NCI-H524 (cell line): ENCODE data around the gene OGFOD3.

Experiments used
- DNase-seq, 2 experiments: peaks; one replicate each; lab custom pipeline; 2025; lab: John Stamatoyannopoulos, UW

OGFOD3 gene

GRCh38 chr17:82405051-82405450 lies 13.3 kb downstream of the OGFOD3 start:
- no peak for DNase-seq

DNA sequence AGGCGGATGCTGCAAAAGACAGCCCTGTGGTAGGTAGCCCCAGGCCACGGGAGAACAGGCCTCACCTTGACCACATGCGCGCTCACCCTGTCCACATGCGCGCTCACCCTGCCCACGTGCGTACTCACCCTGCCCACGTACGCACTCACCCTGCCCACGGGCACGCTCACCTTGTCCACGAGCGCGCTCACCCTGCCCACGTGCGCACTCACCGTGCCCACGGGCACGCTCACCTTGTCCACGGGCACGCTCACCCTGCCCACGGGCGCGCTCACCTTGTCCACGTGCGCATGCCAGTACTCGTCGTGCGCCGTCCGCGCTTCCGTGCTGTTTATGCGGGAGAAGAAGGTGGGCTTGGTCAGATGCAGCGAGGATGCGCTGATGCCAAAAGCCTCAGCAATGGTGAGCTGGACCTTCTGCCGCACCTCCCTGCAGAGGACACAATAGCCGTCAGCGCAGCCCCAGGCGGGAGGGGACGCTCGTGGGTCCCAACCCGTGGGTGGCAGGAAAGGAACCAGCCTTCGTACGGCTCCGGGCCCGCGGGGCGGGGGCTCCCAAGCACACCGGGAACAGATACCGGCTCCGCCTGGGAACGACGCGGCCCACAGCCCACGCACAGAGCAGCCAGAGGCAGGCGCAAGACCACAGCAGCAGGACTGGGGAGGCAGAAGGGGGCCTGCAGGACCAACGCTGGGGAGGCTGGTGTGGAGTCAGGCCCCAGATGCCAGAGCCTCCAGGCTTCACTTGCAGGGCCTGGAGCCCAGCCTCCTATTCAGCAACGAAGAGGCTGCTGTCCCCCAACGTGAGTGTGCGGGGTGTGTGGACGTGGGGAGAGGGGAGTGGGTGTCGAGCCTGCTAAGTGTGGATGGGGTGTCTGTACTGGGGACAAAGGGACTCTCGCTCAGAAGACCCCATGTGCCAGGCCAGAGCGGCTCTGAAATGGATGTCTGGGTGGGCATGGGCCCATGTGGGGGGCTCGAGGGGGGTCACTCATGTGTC lies 14.4 kb downstream of the OGFOD3 start:
- no peak for DNase-seq

DNA sequence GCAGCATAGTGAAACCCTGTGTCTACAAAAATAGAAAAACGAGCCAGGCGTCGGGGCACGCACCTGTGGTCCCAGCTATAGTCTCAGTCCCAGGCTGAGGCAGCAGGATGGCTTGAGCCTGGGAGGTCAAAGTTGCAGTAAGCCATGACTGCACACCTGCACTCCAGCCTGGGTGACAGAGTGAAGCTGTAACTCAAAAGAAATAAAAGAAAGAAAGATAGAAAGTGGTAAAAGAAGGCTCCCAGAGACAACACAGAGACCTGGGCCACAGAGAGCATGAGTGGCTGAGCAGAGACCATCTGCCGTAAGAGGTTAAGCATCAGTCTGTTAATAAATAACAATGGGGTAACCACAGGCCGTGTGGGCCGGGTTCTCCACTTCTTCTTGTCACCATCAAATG lies 15.5 kb downstream of the OGFOD3 start:
- DNase-seq = no peak

DNA sequence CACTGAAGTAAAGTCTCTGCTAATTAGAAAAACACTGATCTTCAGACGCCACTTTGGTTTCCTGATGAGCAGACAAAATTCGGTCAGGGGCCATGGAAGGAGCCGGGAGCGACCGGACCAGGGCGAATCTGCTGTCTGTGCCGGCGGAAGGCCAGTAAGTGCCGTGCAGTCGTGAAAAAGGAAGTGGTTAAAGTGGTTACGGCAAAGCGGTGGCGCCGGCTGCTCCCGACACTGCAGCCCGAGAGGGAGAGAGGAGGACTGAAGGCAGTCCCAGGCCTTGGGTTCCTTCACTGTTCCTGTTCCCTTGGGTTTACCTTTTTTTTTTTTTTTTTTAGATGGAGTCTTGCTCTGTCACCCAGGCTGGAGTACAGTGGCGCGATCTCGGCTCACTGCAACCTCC lies 17.6 kb downstream of the OGFOD3 start:
- no peak for DNase-seq

DNA sequence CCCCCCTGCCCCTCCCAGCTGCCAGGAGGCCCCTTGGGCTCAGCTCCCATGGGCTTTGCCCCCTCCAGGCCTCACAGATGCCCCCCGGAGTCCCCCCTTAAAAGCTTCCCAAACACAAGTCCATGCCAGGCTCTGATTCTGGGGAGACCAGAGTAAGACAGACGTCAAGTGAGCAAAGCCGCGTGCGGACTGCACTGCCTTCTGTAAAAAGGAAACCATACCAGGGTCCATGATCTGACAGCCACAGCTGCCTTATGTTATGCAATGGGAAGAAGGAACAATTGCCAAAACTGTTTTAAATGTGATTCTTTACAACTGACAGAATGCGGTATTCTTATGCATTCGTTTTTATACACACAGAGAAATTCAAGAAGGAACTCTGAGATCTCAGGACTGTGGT lies 18.2 kb downstream of the OGFOD3 start:
- peak in 1 of 2 experiments; percentile 8 for DNase-seq

- DNase-seq = peak in 1 of 2 experiments; percentile 43
These were observed 18.7 kb downstream of the OGFOD3 start for GRCh38 chr17:82399601-82400101.

DNA sequence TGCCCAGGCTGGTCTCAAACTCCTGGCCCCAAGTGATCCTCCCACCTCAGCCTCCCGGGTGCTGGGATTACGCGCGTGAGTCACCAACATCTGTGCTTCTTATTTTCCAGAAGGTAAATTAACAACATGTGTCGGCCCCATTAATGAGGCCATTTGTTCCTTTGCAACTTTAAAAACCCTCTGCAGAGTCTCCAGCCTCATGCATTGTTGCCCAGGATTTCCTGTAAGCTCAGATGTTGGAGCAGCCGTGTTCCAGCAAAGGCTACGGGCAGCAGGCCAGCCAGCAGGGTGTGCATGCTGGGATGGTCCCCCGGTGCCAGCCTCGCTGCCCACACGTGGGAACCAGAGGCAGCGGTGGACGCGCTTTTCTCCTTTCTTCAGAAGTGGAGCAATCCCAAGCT lies 19.3 kb downstream of the OGFOD3 start:
- peak; percentile 37 to 73 for DNase-seq

- no peak for DNase-seq
These were observed 20.7 kb downstream of the OGFOD3 start for GRCh38 chr17:82397449-82398335.

- no peak for DNase-seq
These were observed 21.6 kb downstream of the OGFOD3 start for GRCh38 chr17:82396601-82397435.

- DNase-seq = no peak
These were observed 24.1 kb downstream of the OGFOD3 start for GRCh38 chr17:82394278-82394677.

- no peak for DNase-seq
These were observed 25.4 kb downstream of the OGFOD3 start for GRCh38 chr17:82392941-82393340.

DNA sequence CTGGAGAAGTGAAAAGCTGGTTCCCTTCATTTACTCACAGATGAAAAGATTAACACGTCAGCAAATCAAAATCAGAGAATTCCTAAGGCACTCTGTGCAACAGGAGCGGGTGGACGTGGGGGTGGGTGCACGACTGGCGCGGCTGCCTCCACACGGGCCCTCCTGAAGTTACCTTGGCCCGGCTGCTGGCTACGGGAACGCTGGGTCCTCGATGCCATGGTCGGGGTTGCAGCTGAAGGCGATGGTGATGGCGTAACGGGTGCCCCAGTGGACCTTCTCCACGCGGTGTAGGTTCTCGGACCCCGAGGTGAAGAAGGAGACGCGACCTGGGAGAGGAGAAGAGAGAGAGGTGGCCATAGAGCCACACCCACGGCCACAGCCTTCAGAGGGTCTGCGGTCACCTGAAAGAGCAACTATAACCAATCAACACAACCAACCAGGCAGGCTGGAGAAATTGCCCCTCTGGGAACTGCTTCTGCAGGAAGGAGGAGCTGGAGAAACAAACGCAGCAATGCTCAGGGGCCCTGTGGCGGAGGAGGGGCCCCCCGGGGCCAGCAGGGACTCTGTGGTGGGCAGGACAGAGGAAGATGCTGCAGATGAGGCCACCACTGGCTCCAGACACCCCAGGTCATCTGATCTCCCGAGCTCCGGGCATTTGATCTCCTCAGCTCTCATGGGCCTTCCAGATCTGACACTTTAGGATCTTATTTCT lies 26.0 kb downstream of the OGFOD3 start:
- no peak for DNase-seq

DNA sequence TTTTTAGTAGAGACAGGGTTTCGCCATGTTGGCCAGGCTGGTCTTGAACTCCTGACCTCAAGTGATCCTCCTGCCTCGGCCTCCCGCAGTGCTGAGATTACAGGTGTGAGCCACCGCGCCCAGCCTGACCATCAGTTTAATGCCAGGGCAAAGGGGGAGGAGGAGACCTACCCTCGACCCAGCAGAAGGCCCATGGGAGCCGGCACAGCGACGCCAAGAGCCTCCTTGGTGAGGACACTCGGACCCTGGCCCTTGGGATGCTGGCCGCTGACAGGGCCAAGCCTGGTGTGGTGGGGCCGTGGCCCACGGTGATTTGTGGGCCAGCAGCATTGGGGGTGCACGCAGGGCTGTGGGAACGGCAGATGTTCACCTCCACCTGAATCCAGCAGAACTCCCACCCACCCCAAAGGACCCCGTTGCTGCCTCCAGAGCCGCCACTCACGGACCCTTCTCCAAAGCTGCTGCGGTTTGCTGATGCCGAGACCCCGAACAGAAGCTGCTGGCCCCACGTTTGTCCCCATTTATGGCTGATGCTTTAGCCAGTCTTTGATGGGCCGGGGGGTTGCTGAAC lies 26.8 kb downstream of the OGFOD3 start:
- DNase-seq = no peak

- no peak for DNase-seq
These were observed 27.4 kb downstream of the OGFOD3 start for GRCh38 chr17:82390860-82391435.

- no peak for DNase-seq
These were observed 28.1 kb downstream of the OGFOD3 start for GRCh38 chr17:82390015-82390859.

DNA sequence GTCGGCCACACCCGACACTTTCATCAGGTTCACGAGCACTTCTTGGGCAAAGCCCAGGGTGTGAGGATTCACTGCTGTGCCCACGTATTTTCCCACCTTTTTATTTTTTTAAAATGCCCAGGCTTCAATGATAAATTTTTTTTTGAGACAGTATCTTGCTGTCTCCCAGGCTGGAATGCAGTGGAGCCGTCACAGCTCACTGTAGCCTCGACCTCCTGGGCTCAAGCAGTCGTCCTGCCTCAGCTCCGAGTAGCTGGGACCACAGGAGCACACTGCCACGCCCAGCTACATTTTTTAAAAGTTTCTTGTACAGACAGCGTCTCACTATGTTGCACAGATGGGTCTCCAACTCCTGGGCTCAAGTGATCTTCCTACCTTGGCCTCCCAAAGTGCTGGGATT lies 29.0 kb downstream of the OGFOD3 start:
- peak; percentile 50 to 75 for DNase-seq

- no peak for DNase-seq
These were observed 29.5 kb downstream of the OGFOD3 start for GRCh38 chr17:82388922-82389283.

GRCh38 chr17:82388223-82388921 lies 30.0 kb downstream of the OGFOD3 start:
- DNase-seq = no peak

- DNase-seq = no peak
These were observed 30.7 kb downstream of the OGFOD3 start for GRCh38 chr17:82387705-82388106.
